Astrocyte of the cerebellum (primary cell): ENCODE measurements around the gene TFPT.

Source experiments
- DNase-seq: peaks from one replicate; pipeline ENCODE4 v3.0.0-alpha.2; 2011; ENCODE audit warnings: low read depth
- H3K4me3 ChIP-seq: 2 replicates; pipeline ENCODE4 v1.5.1; 2011; ENCODE audit warnings: mild to moderate bottlenecking, low read depth, low read length, moderate library complexity
- CTCF ChIP-seq: IDR thresholded peaks from 2 replicates; pipeline ENCODE4 v1.5.1; 2012; ENCODE audit warnings: low read length, low read depth, moderate library complexity, mild to moderate bottlenecking; ENCODE audit errors: missing control alignments
- in situ Hi-C: cut with HindIII; loops from 2 replicates; pipeline ENCODE4 v1.10.0; 2017; ENCODE audit warnings: low sequenced_read_pairs

TFPT gene

GRCh38 chr19:54160182-54160811 lies 44.8 kb upstream of the TFPT start:
- in situ Hi-C loops = no loop called here
- no peak for DNase-seq
- no peak for TF ChIP-seq CTCF
- peak overlapping the region; percentile 67 for H3K4me3 ChIP-seq

DNA sequence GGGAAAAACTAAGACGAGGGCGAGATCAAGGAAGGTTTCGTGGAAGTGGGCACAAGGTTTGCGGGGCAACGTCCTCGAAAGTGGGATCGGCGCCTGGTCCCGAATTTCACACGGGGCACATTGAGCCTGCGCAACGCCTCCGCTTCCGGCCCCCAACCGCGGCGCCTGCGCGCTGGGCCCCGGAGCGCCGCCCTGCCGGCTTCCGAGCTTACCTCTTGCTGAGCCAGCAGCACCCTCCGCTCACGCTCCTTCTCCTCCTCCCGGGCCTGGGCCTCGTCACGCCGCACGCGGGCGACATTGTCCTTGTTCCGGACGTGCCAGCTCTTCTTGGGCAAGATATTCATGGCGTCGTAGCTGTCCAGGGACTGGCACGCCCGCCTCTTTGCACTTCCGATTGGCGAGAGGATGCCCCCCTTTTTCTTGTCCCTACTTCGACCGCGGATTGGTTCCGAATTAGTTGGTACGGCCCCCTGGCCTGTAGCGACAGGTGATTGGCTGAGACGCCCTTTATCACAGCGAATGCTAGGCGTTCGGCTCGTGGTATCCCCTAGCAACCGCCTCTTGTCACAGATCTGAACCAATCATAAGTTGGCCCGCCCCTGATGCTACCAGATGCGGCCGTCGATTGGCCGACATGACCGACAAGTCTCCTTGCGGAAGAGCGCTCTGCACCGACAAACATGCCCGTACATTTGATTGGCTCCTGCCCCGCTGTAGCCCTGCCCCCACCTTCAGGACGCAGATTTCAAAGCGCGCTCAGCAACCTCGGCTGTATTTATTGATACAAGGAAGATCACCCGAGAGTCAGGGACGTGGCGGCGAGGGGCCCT lies 44.1 kb upstream of the TFPT start, which contains the start of gene LENG1:
TSS of gene LENG1 (minus strand) at position 370 of the 830 bp plus-strand sequence. CDS start at position 344, 26 bp downstream.
- peak; percentile 100 for DNase-seq
- TF ChIP-seq CTCF = peak; percentile 28
- peak within 1 kb of the TSS; percentile 67 for H3K4me3 ChIP-seq
- in situ Hi-C loops = no loop called here

DNA sequence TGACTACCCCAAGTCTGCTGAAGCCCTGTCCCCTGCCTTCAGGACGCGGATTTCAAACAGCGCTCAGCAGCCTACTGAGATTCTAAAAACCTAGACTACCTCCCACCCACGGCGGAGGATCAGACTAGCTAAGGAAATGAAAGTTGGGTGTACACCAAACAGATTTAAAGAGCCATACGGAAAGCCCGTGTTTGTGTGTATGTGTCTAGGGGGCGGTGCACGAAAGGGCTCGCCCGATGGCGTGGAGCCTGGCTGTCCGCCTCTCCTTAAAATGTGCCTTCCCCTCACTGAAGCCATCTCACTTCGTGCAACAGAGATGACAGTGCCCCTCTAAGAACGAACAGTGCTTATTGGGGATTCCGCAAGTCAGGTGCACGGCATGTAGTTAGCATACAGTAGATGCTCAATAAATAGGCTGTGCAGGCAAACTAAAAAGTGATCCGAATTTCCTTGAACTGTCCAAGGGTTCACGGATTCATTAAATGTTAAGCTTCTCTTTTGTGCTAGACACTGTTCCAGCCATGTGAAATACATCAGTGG lies 43.4 kb upstream of the TFPT start:
- no peak for DNase-seq
- no peak for TF ChIP-seq CTCF
- in situ Hi-C loops = no loop called here
- H3K4me3 ChIP-seq = peak overlapping the region; percentile 67

- TF ChIP-seq CTCF = no peak
- DNase-seq = no peak
- in situ Hi-C loops = no loop called here
- H3K4me3 ChIP-seq = no peak overlapping the region
These were observed 41.5 kb upstream of the TFPT start for GRCh38 chr19:54156953-54157352.

DNA sequence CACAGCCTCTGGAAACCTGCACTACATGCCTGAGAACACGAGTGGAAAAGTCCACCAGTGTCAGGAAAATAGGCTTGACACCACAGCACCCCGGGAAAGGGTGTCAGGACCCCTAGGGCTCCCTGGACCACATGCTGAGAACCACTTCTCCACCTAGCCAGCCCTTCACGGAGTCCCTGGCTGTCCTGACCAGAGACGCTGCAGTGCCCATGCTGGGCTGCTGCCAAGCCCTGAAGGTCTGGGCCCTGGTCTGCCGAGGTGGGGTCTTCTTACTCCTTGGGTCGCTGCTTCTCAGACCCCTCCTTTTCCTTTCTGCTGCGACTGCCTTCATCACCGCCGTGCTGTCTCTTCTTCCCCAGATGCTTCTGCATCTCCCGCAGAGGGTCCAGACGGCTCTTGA lies 41.0 kb upstream of the TFPT start:
- TF ChIP-seq CTCF = no peak
- H3K4me3 ChIP-seq = no peak overlapping the region
- in situ Hi-C loops = no loop called here
- no peak for DNase-seq

GRCh38 chr19:54155694-54156093 lies 40.2 kb upstream of the TFPT start:
- TF ChIP-seq CTCF = no peak
- no peak for DNase-seq
- in situ Hi-C loops = no loop called here
- H3K4me3 ChIP-seq = no peak overlapping the region
